Liver (tissue), 9 donors: Measurements from ENCODE around the gene HOXB3. TPM values are rescaled to one million over a fixed set of nuclear protein-coding genes. Genes with fewer than 3 reads are reported as not detected.
A peak's percentile ranks its signal among the peaks of the same experiment; 100 is the strongest.

Source experiments
- DNase-seq: peaks from one replicate; pipeline ENCODE4 v3.0.0-alpha.2; 2017; ENCODE audit warnings: low spot score
- H3K27ac ChIP-seq, 2 donors: one replicate each; pipeline ENCODE4 v1.7.0; 2013; ENCODE audit warnings: inconsistent platforms in 2 of 2, low read length in 2 of 2, control low read depth in 1 of 2, low read depth in 1 of 2, mild to moderate bottlenecking in 1 of 2
- H3K27me3 ChIP-seq, 4 donors: one replicate each; pipeline versions ENCODE4 v1.6.1 to v1.7.0; 2013; ENCODE audit warnings: low read length in 3 of 4, inconsistent platforms in 1 of 4, mild to moderate bottlenecking in 1 of 4, moderate library complexity in 1 of 4; ENCODE audit not compliant: control insufficient read depth in 4 of 4, insufficient read depth in 4 of 4
- H3K36me3 ChIP-seq, 4 donors: one replicate each; pipeline versions ENCODE4 v1.6.1 to v1.7.0; 2013; ENCODE audit warnings: low read length in 3 of 4, mild to moderate bottlenecking in 3 of 4, low read depth in 1 of 4, moderate library complexity in 1 of 4; ENCODE audit not compliant: control insufficient read depth in 4 of 4, insufficient read depth in 3 of 4
- H3K4me1 ChIP-seq, 4 donors: one replicate each; pipeline versions ENCODE4 v1.6.1 to v1.7.0; 2013; ENCODE audit warnings: low read length in 3 of 4, mild to moderate bottlenecking in 3 of 4, moderate library complexity in 1 of 4; ENCODE audit not compliant: control insufficient read depth in 4 of 4, insufficient read depth in 4 of 4
- H3K4me3 ChIP-seq, 3 donors: one replicate each; pipeline versions ENCODE4 v1.6.1 to v1.7.0; 2013; ENCODE audit warnings: low read length in 3 of 3, control low read depth in 1 of 3, low read depth in 1 of 3, mild to moderate bottlenecking in 1 of 3
- H3K9ac ChIP-seq, 2 donors: one replicate each; pipeline ENCODE4 v1.7.0; 2013; ENCODE audit warnings: low read length in 2 of 2, mild to moderate bottlenecking in 2 of 2, moderate library complexity in 2 of 2, control low read depth in 1 of 2, low read depth in 1 of 2
- H3K9me3 ChIP-seq, 4 donors: one replicate each; pipeline versions ENCODE4 v1.6.1 to v1.7.0; 2013; ENCODE audit warnings: low read length in 3 of 4; ENCODE audit not compliant: control insufficient read depth in 4 of 4
- FOXA1 ChIP-seq: IDR thresholded peaks from 2 replicates; pipeline ENCODE4 v1.6.1; 2016; ENCODE audit warnings: antibody characterized with exemption
- GABPA ChIP-seq, 2 donors: IDR thresholded peaks in 1 of 2; conservative IDR thresholded peaks in 1 of 2; 2 replicates each; pipeline ENCODE4 v1.6.1; 2016; ENCODE audit warnings: antibody characterized with exemption in 2 of 2, mild to moderate bottlenecking in 1 of 2, moderate library complexity in 1 of 2
- HNF4A ChIP-seq, 2 donors: conservative IDR thresholded peaks; 2 replicates each; pipeline ENCODE4 v1.6.1; 2016; ENCODE audit warnings: antibody characterized with exemption in 2 of 2, mild to moderate bottlenecking in 2 of 2
- HNF4G ChIP-seq: IDR thresholded peaks from 2 replicates; pipeline ENCODE4 v1.6.1; 2016; ENCODE audit warnings: antibody characterized with exemption
- JUND ChIP-seq, 2 donors: IDR thresholded peaks; 2 replicates each; pipeline ENCODE4 v1.6.1; 2016; ENCODE audit warnings: antibody characterized with exemption in 2 of 2
- RAD21 ChIP-seq, 2 donors: IDR thresholded peaks; 2 replicates each; pipeline ENCODE4 v1.6.1; 2016; ENCODE audit warnings: antibody characterized with exemption in 2 of 2, mild to moderate bottlenecking in 2 of 2
- REST ChIP-seq: IDR thresholded peaks from 2 replicates; pipeline ENCODE4 v1.6.1; 2016; ENCODE audit warnings: antibody characterized with exemption, mild to moderate bottlenecking
- RXRA ChIP-seq, 2 donors: IDR thresholded peaks; 2 replicates each; pipeline ENCODE4 v1.6.1; 2017 to 2018; ENCODE audit warnings: antibody characterized with exemption in 2 of 2, mild to moderate bottlenecking in 1 of 2
- SP1 ChIP-seq: IDR thresholded peaks from 2 replicates; pipeline ENCODE4 v1.6.1; 2018; ENCODE audit warnings: antibody characterized with exemption, mild to moderate bottlenecking
- TAF1 ChIP-seq: conservative IDR thresholded peaks from 2 replicates; pipeline ENCODE4 v1.6.1; 2016; ENCODE audit warnings: antibody characterized with exemption, mild to moderate bottlenecking
- WGBS: extraction: QIAGEN DNeasy Blood & Tissue Kit; methylation state at CpG from one replicate; pipeline ENCODE4 v1.1.7; 2013; 5-methylcytosine and 5-hydroxymethylcytosine counted together
- polyA plus RNA-seq, 2 donors: library from polyadenylated mRNA; stranded (reverse) in 1 of 2; unstranded in 1 of 2; fragments of 200-250 nt in 1 of 2; fragments of >200 nt in 1 of 2; fragmentation: Nextera tagmentation in 1 of 2; extraction: Ambion mirVana in 1 of 2; gene quantifications; one replicate each; pipeline versions ENCODE4 v1.2.1 to v1.2.3, GENCODE V29; 2013 to 2015
- total RNA-seq, 2 donors: library from RNA; depleted of rRNA; stranded (reverse); fragments of >200 nt; gene quantifications; one replicate each; pipeline ENCODE4 v1.2.3, GENCODE V29; 2014
- TF ChIP-seq, protein P1 (sequence below): IDR thresholded peaks from 2 replicates; pipeline ENCODE4 v1.6.1; 2016; ENCODE audit warnings: antibody characterized with exemption
- TF ChIP-seq, protein P2 (sequence below): IDR thresholded peaks from 2 replicates; pipeline ENCODE4 v1.6.1; 2016; ENCODE audit warnings: antibody characterized with exemption
- donor health status: healthy.
- donor health status: healthy.
- donor health status: healthy.
- donor health status: healthy.
- donor health status: healthy.

The HOXB3 gene
- total and polyA plus RNA-seq, 4 donors: 0.75 to 2.2 (median 1.2) TPM

- Histone ChIP-seq H3K9me3 (no peaks in the 10 kb centered on the region), H3K27ac (peak overlapping the region in 1 of 2 donors; percentile 6), H3K9ac (no peak overlapping the region), H3K4me1 (peaks cover 0 to 3% (median 0%) of the 10 kb centered on the region in 4 donors), H3K27me3 (peaks cover 0 to 9% (median 4%) of the 10 kb centered on the region in 4 donors), H3K36me3 (no peaks in the 10 kb centered on the region), H3K4me3 (no peak overlapping the region)
- WGBS: 35% methylated on average over 47 of the region's 47 CpGs
- no peak for DNase-seq
- TF ChIP-seq JUND (IDR thresholded peaks at IDR 0.05) (no peak), SP1 (no peak), FOXA1 (no peak), TAF1 (no peak), GABPA (IDR thresholded peaks at IDR 0.05 in 1 of 2, conservative IDR thresholded peaks at IDR 0.05 in 1 of 2) (no peak), REST (no peak), HNF4G (no peak), RAD21 (IDR thresholded peaks at IDR 0.05) (no peak)
- TF ChIP-seq, protein P1, sequence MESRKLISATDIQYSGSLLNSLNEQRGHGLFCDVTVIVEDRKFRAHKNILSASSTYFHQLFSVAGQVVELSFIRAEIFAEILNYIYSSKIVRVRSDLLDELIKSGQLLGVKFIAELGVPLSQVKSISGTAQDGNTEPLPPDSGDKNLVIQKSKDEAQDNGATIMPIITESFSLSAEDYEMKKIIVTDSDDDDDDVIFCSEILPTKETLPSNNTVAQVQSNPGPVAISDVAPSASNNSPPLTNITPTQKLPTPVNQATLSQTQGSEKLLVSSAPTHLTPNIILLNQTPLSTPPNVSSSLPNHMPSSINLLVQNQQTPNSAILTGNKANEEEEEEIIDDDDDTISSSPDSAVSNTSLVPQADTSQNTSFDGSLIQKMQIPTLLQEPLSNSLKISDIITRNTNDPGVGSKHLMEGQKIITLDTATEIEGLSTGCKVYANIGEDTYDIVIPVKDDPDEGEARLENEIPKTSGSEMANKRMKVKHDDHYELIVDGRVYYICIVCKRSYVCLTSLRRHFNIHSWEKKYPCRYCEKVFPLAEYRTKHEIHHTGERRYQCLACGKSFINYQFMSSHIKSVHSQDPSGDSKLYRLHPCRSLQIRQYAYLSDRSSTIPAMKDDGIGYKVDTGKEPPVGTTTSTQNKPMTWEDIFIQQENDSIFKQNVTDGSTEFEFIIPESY: no peak
- TF ChIP-seq, protein P2, sequence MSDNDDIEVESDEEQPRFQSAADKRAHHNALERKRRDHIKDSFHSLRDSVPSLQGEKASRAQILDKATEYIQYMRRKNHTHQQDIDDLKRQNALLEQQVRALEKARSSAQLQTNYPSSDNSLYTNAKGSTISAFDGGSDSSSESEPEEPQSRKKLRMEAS: no peak
Observed at GRCh38 chr17:48551596-48552465, 38.2 kb downstream of the HOXB3 start.

DNA sequence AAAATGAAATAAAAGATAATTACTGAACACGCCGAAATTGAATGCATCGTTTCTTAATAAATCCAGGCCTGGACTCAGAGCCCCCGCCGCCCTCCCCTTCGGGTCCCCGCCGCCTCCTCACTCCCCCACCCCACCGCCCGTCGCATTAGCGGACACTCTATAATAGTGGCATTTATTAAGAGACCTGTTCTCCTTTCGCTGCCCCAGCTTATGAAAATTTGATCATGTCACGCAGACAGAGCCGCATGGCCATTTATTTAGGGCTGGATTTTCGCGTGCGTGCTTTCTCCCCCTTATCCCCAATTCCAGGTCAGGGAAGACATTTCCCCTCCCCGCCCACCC lies 38.9 kb downstream of the HOXB3 start:
- TF ChIP-seq RXRA (IDR thresholded peaks at IDR 0.05) (no peak), HNF4A (conservative IDR thresholded peaks at IDR 0.05) (no peak)

More for the DNA sequence above, 38.9 kb downstream of the HOXB3 start:
- no peak overlapping the region for H3K27ac ChIP-seq
- H3K9me3 ChIP-seq: no peaks in the 10 kb centered on the region
- 37% methylated on average over 19 of the region's 19 CpGs for WGBS
- peak overlapping the region in 1 of 3 donors; percentile 22 for H3K4me3 ChIP-seq
- peaks cover 0 to 3% (median 0%) of the 10 kb centered on the region in 4 donors for H3K4me1 ChIP-seq
- no peak for DNase-seq
- H3K9ac ChIP-seq: no peak overlapping the region
- H3K36me3 ChIP-seq: no peaks in the 10 kb centered on the region
- peaks cover 0 to 9% (median 3%) of the 10 kb centered on the region in 4 donors for H3K27me3 ChIP-seq
